GM12873 (cell line): ENCODE results near the gene NARF.

Source experiments
- TF ChIP-seq, protein P1 (sequence below): IDR thresholded peaks from 2 replicates; pipeline ENCODE4 v1.5.1; 2012; ENCODE audit warnings: low read depth, mild to moderate bottlenecking, moderate library complexity, low read length, control low read depth; ENCODE audit not compliant: insufficient read depth; ENCODE audit errors: missing control alignments

Gene NARF

DNA sequence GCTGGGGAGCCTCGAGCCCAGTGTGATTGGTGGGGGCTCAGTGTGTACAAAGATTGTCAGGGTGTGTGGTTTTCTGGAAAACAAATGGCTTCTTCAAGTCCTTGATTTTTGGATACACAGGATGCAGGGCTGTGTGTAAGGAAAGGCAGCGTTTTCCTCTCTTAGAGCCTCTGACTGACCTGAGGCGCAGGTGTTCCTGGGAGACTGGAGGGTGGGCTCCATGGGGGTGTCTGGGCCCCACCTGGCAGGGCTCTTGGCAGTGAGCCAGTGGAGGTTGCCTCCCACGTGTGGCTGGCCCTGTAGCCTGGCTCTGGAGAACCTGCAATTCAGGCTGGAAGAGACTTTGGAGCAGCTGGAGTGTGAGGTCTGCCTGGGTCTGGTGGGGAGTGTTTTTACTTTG, 66.0 kb downstream of the NARF start:
- TF ChIP-seq, protein P1, sequence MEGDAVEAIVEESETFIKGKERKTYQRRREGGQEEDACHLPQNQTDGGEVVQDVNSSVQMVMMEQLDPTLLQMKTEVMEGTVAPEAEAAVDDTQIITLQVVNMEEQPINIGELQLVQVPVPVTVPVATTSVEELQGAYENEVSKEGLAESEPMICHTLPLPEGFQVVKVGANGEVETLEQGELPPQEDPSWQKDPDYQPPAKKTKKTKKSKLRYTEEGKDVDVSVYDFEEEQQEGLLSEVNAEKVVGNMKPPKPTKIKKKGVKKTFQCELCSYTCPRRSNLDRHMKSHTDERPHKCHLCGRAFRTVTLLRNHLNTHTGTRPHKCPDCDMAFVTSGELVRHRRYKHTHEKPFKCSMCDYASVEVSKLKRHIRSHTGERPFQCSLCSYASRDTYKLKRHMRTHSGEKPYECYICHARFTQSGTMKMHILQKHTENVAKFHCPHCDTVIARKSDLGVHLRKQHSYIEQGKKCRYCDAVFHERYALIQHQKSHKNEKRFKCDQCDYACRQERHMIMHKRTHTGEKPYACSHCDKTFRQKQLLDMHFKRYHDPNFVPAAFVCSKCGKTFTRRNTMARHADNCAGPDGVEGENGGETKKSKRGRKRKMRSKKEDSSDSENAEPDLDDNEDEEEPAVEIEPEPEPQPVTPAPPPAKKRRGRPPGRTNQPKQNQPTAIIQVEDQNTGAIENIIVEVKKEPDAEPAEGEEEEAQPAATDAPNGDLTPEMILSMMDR, result no peak

DNA sequence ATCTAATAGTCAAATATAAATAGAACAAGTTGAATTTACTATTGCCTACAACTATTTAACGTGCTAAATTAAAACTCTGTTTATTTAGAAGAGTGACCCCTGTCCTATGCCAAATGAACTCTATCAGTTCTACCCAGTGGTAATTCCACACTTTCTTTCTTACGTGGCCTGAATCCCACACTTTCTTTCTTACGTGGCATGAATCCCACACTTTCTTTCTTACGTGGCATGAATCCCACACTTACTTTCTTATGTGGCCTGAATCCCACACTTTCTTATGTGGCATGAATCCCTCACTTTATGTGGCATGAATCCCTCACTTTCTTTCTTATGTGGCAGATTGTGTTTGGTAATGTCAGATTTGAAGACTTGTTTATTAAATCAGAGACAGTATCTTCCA, 67.2 kb downstream of the NARF start:
- TF ChIP-seq, protein P1, result no peak

DNA sequence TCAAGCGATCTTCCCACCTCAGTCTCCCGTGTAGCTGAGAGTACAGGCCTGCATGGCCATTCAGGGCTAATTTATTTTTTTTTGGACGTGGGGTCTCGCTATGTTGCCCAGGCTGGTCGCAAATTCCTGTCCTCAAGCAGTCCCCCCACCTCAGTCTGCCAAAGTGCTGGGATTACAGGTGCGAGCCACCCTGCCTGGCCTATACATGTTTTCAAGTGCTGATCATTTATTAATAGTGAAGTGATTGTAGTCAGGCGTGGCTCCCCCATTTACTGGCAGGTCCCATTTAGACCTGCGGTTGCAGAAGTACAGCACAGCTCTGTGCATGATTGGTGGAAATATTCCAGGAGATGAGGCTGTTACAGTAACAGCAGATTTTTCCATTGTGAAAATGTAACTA, 69.4 kb downstream of the NARF start:
- TF ChIP-seq, protein P1, result no peak

DNA sequence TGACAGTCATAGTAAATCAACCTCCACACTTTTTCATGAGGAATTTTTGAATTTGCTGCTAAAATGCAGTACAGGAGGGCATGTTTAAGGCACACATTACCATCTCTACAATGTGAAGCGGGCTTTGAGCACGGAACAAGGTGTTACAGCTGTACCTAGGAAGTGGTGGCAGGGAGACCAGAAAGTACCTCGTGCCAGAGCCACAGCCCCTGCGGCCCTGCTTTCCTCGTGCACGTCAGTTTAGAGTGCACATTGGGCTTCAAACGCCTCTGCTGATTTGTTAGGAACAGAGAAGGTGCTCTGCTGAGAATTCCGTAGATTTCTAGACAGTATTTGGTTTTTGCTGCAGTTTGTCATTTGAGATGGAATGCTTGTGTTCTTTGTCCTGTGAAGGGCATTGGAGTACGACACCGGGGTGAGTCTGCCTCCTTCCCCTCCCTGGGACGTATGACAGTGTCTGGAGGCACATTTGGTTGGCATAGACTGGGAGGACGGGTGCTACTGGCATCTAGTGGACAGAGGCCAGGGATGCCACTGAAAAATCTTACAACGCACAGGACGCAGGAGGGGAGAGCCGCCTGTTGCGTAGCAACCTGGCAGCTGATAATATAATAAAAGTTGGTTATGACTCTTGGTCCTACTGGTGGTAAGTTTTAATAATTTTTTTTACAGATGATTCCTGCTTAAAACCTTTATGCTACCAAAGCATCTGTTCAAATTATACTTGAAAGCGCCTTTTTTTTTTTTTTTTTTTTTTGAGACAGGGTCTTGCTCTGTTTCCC, 70.1 kb downstream of the NARF start:
- TF ChIP-seq, protein P1, result peak; percentile 11

DNA sequence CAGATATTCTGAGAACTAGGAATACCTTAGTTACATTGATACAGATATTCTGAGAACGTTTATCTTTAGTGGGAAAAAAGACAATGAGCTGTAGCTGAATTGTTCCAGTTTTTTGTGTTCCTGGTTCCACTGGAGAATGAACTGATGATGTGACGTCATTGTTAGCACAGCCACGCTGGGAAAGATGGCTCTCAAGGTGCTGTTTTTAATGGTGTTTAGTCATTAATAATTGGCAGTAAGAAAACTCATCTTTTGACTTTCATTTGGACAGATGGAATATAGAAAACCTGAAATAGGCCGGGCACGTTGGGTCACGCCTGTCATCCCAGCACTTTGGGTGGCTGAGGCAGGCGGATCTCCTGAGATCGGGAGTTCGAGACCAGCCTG, 71.4 kb downstream of the NARF start:
- TF ChIP-seq, protein P1, result no peak

DNA sequence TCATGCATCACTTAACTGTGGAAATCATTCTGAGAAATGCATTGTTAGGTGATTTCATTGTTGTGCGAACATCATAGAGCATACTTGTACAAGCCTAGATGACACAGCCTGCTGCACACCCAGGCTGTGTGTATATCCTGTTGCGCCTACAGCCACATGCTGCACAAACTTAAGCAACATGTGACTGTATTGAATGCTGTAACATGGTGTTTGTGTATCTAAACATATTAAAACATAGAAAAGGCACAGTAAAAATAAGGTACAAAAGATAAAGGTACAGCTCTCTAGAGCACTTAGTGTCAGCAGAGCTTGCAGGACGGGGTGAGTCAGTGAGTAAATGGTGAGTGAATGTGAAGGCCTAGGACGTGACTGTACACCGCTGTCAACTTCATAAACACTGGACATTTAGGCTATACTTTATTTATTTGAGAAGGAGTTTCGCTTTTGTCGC, 72.9 kb downstream of the NARF start:
- TF ChIP-seq, protein P1, result no peak

DNA sequence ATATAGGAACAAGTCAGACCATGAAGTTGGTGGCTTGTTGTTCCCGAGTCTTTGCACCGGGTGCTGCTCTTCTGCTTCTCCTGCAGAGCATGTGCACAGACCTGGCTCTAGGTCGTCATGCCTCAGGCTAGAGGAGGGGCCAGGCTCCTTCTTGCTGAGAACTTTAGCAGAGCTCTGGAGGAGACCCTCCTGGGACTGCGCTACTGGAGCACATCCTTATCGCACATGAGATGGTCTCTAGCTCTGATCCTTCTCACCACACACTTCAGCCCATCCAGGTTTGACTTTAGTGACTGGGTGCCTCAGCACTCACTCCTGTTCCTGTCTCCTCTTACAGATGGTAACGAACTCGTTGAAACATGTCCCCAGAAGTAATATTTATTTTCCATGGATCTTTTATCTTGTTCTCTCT, 75.9 kb downstream of the NARF start:
- TF ChIP-seq, protein P1, result no peak
